Body of pancreas (tissue), 4 donors: Measurements from ENCODE around the gene NUTM1. TPM values are rescaled to one million over a fixed set of nuclear protein-coding genes. Genes with fewer than 3 reads are reported as not detected.

Experiments
- ATAC-seq: fragments of 150-250 bp; one replicate; pipeline ENCODE4 v1.9.1; 2016
- DNase-seq, 4 donors: peaks; one replicate each; pipeline ENCODE4 v3.0.0-alpha.2; 2019
- H3K27ac ChIP-seq, 4 donors: fragments of 200-600 bp; sonication (generic); 1 replicate in 3 of 4; 2 replicates in 1 of 4; pipeline versions ENCODE4 v1.5.1 to v1.6.1; 2016 to 2019; ENCODE audit warnings: mild to moderate bottlenecking in 1 of 4, mixed read lengths in 1 of 4, moderate library complexity in 1 of 4
- H3K27me3 ChIP-seq, 2 donors: fragments of 200-600 bp; sonication (generic); one replicate each; pipeline ENCODE4 v1.6.0; 2016; ENCODE audit warnings: mild to moderate bottlenecking in 1 of 2
- H3K36me3 ChIP-seq, 2 donors: fragments of 200-600 bp; sonication (generic); replicated peaks in 1 of 2; 2 replicates each; pipeline ENCODE4 v1.5.1; 2016; ENCODE audit warnings: low read depth in 2 of 2; ENCODE audit not compliant: insufficient read depth in 1 of 2
- H3K4me1 ChIP-seq: fragments of 200-600 bp; sonication (generic); one replicate; pipeline ENCODE4 v1.6.0; 2016
- H3K4me3 ChIP-seq, 2 donors: fragments of 200-600 bp; sonication (generic); 1 replicate in 1 of 2; 2 replicates in 1 of 2; pipeline ENCODE4 v1.5.1; 2016 to 2019
- H3K9me3 ChIP-seq, 3 donors: fragments of 200-600 bp; sonication (generic); 1 replicate in 2 of 3; 2 replicates in 1 of 3; pipeline ENCODE4 v1.5.1; 2016
- POLR2A ChIP-seq, 3 donors: fragments of 450-650 bp; IDR thresholded peaks; one replicate each; pipeline ENCODE4 v1.6.1; 2016; ENCODE audit warnings: antibody characterized with exemption in 3 of 3, mild to moderate bottlenecking in 2 of 3
- whole genome bisulfite sequencing, 2 donors: methylation state at CpG; one replicate each; pipeline ENCODE4 v1.1.5; 2017; 5-methylcytosine and 5-hydroxymethylcytosine counted together
- intact Hi-C: fragments of 100-400 bp; cut with DNase I; formaldehyde crosslinking; loops from one replicate; pipeline ENCODE4 v1.15.1; 2023
- total RNA-seq, 2 donors: library from RNA; depleted of rRNA; stranded (reverse); fragments of >200 nt; gene quantifications; one replicate each; pipeline ENCODE4 v1.1.0, GENCODE V29; 2016
- TF ChIP-seq, protein P1 (sequence below), 7 experiments: fragments of 450-650 bp in 4 of 7; fragments of 200-600 bp in 3 of 7; sonication (generic) in 3 of 7; IDR thresholded peaks; one replicate each; pipeline ENCODE4 v1.5.1; 2016 to 2019; ENCODE audit warnings: antibody characterized with exemption in 7 of 7

NUTM1 gene
- total RNA-seq, 2 donors from 2014 or later, result not detected

GRCh38 chr15:34357653-34358052 lies 14.5 kb downstream of the NUTM1 start:
- H3K36me3 ChIP-seq, result no peaks in the 10 kb centered on the region

GRCh38 chr15:34358367-34358766 lies 15.3 kb downstream of the NUTM1 start:
- 65 to 72% methylated on average over 3 of the region's 3 CpGs for WGBS, 2 donors
- Histone ChIP-seq H3K4me3 (no peak overlapping the region), H3K4me1 (no peaks in the 10 kb centered on the region), H3K27me3 (no peaks in the 10 kb centered on the region), H3K9me3 (no peaks in the 10 kb centered on the region), H3K27ac (no peak overlapping the region), H3K36me3 (no peaks in the 10 kb centered on the region)
- ATAC-seq (no peak), DNase-seq (no peak)
- TF ChIP-seq POLR2A (IDR thresholded peaks at IDR 0.05), result no peak
- TF ChIP-seq, protein P1, sequence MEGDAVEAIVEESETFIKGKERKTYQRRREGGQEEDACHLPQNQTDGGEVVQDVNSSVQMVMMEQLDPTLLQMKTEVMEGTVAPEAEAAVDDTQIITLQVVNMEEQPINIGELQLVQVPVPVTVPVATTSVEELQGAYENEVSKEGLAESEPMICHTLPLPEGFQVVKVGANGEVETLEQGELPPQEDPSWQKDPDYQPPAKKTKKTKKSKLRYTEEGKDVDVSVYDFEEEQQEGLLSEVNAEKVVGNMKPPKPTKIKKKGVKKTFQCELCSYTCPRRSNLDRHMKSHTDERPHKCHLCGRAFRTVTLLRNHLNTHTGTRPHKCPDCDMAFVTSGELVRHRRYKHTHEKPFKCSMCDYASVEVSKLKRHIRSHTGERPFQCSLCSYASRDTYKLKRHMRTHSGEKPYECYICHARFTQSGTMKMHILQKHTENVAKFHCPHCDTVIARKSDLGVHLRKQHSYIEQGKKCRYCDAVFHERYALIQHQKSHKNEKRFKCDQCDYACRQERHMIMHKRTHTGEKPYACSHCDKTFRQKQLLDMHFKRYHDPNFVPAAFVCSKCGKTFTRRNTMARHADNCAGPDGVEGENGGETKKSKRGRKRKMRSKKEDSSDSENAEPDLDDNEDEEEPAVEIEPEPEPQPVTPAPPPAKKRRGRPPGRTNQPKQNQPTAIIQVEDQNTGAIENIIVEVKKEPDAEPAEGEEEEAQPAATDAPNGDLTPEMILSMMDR (IDR thresholded peaks at IDR 0.05), result peak in 4 of 7 experiments; percentile 10 to 12 (median 11)
- intact Hi-C loops, result no loop called here

More at GRCh38 chr15:34357653-34358052, 14.5 kb downstream of the NUTM1 start:
- H3K9me3 ChIP-seq, result no peaks in the 10 kb centered on the region
- no peaks in the 10 kb centered on the region for H3K27me3 ChIP-seq
- 87 to 89% methylated on average over 1 of the region's 1 CpG for WGBS, 2 donors
- H3K4me3 ChIP-seq, result no peak overlapping the region
- TF ChIP-seq, protein P1 (IDR thresholded peaks at IDR 0.05), result no peak
- TF ChIP-seq POLR2A (IDR thresholded peaks at IDR 0.05), result no peak
- intact Hi-C loops, result no loop called here
- DNase-seq, result no peak
- H3K4me1 ChIP-seq, result no peaks in the 10 kb centered on the region
- no peak overlapping the region for H3K27ac ChIP-seq
- no peak for ATAC-seq

- DNase-seq (no peak), ATAC-seq (no peak)
- Histone ChIP-seq H3K27ac (no peak overlapping the region), H3K36me3 (no peaks in the 10 kb centered on the region), H3K27me3 (no peaks in the 10 kb centered on the region), H3K9me3 (no peaks in the 10 kb centered on the region), H3K4me3 (no peak overlapping the region), H3K4me1 (no peaks in the 10 kb centered on the region)
- 92 to 95% methylated on average over 4 of the region's 4 CpGs for WGBS, 2 donors
- TF ChIP-seq POLR2A (IDR thresholded peaks at IDR 0.05), result no peak
- TF ChIP-seq, protein P1 (IDR thresholded peaks at IDR 0.05), result no peak
- intact Hi-C loops, result no loop called here
Measured at GRCh38 chr15:34358948-34359347, 15.8 kb downstream of the NUTM1 start.

DNA sequence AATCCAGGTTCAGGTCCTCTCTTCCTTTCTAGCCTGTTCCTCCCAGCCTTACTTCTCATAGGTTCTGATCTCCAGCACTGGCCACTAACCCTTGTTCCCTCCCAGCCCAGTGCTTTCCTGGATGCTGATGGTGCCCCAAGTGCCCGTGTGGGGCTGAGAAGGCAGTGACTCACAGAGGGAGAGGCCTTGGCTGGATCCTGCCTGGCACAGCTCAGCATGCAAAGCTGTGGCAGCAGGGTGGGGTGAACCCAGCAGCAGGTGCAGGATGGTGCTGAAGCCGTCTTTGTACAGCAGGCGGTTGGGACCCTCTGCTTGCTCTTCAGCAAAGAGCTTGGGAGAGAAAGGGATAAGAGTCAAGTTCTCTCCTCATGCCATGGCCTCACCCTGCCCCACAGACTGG lies 16.3 kb downstream of the NUTM1 start:
- intact Hi-C loops, result no loop called here
- Histone ChIP-seq H3K36me3 (no peaks in the 10 kb centered on the region), H3K27me3 (no peaks in the 10 kb centered on the region), H3K4me3 (no peak overlapping the region), H3K27ac (no peak overlapping the region), H3K4me1 (no peaks in the 10 kb centered on the region), H3K9me3 (no peaks in the 10 kb centered on the region)
- WGBS, 2 donors, result 71 to 78% methylated on average over 3 of the region's 3 CpGs
- DNase-seq (no peak), ATAC-seq (no peak)
- no peak for TF ChIP-seq POLR2A (IDR thresholded peaks at IDR 0.05)
- TF ChIP-seq, protein P1 (IDR thresholded peaks at IDR 0.05), result no peak

DNA sequence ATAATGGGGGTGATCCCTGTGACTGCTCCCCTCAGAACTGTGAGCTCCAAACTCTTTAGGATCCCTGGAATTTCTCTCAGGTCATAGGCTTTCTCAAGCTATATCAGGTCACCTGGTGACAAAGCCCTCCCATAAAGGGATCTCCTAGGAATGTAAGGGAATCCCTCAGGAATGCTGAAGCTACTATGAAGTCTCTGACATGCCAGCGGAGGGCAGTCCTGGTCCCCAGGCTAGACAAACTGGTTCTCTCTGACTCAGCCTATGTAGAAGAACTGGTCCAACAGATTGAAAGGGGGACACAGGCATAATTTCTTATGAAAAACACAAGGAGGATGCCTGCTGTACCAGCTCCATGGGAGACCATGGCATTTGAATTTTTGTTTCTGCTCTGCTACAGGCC lies 17.2 kb downstream of the NUTM1 start:
- Histone ChIP-seq H3K36me3 (no peaks in the 10 kb centered on the region), H3K4me3 (no peak overlapping the region), H3K27ac (no peak overlapping the region), H3K9me3 (no peaks in the 10 kb centered on the region), H3K27me3 (no peaks in the 10 kb centered on the region), H3K4me1 (no peaks in the 10 kb centered on the region)
- intact Hi-C loops, result loop anchor here (10.0 kb wide), 1 partner anchor 295 kb away; no protein-coding TSS in a partner anchor
- no peak for DNase-seq
- 60% methylated on average over 1 of the region's 1 CpG; no CpG with 5 or more reads in 1 of the 2 donors for WGBS, 2 donors
- no peak for ATAC-seq
- TF ChIP-seq POLR2A (IDR thresholded peaks at IDR 0.05), result no peak
- TF ChIP-seq, protein P1 (IDR thresholded peaks at IDR 0.05), result no peak
